ENCODE results near the gene AFAP1L2.

DNA sequence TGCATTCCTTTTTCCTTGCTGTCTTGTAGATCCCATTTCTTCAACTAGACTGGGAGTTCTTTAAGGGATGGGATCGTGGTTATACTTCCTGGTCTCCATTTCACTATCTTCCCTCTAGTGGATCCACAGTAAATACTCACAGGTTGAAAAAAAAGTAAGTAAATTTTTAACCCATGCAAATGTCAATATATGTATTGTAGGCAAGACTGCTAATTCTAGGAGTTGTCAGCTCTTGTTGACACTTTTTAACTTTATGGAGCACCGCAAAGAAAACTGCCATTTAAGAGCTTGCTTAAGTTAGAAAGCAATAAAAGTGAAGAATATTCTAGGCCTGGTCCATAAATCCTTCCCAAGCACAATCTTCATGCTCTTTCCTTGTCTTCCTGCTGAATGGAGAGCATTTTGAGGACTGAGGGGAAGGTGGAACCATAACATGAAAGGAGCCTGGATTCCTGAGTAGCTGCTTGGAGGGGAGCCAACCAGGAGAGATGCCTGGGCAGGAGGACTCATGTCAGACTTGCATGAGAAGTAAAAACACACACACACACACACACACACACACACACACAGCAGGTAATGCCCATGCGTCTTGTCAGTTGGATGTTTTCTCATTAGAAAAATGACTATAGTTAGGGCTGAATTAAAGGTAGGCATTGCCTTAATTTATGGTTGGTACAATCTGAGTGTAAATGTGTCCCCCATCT lies 133.1 kb downstream of the AFAP1L2 start:
- TF ChIP-seq, protein P1, sequence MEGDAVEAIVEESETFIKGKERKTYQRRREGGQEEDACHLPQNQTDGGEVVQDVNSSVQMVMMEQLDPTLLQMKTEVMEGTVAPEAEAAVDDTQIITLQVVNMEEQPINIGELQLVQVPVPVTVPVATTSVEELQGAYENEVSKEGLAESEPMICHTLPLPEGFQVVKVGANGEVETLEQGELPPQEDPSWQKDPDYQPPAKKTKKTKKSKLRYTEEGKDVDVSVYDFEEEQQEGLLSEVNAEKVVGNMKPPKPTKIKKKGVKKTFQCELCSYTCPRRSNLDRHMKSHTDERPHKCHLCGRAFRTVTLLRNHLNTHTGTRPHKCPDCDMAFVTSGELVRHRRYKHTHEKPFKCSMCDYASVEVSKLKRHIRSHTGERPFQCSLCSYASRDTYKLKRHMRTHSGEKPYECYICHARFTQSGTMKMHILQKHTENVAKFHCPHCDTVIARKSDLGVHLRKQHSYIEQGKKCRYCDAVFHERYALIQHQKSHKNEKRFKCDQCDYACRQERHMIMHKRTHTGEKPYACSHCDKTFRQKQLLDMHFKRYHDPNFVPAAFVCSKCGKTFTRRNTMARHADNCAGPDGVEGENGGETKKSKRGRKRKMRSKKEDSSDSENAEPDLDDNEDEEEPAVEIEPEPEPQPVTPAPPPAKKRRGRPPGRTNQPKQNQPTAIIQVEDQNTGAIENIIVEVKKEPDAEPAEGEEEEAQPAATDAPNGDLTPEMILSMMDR (conservative IDR thresholded peaks at IDR 0.05; ENCODE audit: low read length) = no peak
- no peak for TF ChIP-seq EZH2phosphoT487 (IDR thresholded peaks at IDR 0.05; ENCODE audit: borderline replicate concordance)
